DMS 273 (cell line): ENCODE results near the gene CCDC102B.

Experiments used
- DNase-seq: peaks from one replicate; lab custom pipeline; 2025; ENCODE audit not compliant: unreplicated experiment; lab: John Stamatoyannopoulos, UW

The CCDC102B gene

DNA sequence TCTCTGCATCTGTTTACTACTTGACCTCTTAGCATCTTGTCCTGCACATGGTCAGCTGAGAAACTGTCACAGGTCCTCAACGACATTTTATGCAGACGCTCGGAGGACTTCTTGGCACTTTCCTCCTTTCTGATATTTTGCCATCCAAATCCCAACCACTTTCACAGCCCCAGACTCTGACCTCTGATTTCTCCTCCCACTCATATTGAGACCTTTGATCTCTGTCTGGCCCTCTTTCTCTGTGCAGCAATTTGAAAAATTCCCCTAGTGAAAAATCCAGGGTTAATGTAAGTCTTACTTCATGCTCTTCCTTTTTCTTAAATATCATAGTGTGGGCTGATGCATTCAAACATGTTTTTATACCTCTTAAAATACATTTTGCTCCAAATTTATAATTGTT lies 273.8 kb downstream of the CCDC102B start:
- DNase-seq: no peak

DNA sequence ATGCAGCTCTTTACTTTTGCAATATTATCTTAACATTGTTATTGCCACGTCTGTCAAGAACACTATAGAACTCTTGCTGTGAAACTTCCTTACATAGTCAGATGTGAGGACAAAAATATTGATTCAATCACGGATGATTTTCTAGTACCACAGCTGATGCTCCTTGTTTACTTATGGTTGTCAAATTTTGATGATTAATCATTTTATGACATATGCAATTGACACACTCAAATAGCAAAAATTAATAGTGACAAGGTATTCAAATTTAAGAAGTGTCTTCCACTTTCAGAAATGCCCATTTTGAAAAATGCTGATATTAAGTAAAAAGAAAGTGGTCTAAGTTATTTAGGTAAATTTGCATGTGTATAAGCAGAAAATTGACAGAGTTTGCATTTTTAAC lies 284.0 kb downstream of the CCDC102B start:
- DNase-seq: no peak

DNA sequence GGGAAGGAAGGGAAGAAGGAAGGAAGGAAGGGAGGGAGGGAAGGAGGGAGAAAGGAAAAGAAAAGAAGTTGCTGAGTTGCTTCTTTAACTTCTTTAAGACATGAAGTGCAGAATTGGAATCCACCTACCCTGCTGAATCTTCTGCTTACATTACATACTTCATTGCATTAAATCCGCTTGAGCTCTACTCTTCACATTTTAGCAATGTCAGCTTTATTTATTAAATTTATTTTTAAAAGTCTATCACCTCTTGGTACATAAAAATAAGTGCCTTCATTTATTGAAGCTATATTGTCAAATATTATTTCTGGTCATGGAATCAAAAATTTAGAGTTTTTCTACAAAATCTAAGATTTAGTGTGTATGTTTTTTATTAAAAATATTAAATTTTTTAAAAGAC lies 284.6 kb downstream of the CCDC102B start:
- DNase-seq: no peak

DNA sequence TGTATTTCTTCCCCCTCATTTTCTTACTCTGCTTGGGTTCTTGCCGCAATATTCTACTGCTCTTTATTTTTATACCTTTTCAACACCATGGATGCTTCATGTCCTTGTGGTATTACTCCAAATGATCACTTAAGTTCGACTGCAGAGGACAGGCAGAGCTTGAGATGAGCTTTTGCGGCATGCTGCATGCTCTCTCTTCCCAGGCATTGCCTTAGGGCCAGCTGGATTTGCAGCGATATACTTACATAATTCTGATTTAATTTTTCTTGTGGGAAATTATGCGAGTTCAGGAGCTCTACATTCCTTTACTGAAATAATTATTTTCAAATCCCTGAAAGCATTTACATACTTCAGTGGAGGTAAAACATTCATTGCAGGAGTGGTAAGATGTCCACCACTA lies 288.1 kb downstream of the CCDC102B start:
- DNase-seq: no peak

DNA sequence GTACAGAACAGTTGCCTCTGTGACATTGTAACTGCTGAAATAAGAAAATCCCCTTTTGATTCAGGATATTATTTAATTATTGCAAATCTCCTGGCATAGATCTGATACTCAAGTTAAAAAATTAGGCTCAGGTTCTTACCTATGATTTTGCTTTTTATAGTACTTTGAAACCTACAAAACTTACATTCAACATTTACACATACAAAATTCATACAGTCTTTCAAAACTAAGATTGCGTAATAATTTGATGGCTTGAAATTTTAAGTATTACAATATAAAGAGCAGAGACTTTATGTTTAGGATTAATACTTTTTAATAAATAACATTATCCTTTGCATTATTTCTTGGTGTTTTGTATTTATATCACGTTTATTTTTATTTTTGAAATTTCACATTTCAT lies 291.1 kb downstream of the CCDC102B start:
- no peak for DNase-seq

DNA sequence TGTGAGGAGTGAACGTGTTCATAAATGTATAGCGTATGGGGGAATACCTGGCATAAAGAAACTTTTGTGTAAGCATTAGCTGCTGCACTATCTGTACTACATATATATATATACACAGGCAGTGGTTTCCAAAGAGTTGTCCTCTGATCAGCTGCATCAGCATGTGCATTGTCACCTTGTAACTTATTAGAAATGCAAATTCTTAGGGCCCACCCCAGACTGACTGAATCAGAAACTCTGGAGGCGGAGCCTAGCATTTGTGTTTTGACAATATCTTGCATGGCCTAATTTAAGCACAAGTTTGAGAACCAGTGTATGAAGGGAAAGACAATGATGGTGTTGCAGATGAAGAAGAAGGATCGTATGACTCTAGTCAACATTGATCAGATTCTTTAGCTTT lies 299.5 kb downstream of the CCDC102B start:
- no peak for DNase-seq

DNA sequence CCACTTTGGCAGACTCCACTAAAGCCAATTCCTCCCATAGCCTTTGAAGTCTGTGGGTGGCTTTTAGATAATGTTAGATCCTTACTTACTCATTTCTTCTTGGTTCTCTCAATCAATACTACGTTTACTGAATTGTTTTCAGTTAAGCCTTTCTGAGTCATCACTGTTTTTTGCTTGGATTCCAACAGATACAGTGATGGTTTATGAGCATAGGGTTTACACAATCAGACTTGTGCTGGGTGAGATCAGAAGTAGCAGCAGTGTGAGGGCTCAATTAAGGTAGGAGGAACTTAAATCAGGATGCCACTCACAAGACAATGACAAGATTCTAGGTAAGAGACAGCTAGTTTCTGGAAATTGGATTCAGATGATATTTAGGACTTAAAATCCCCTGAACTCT lies 305.1 kb downstream of the CCDC102B start:
- no peak for DNase-seq
